ENCODE data around the gene ATP8B4.

GRCh38 chr15:49927189-49927861 lies 191.7 kb downstream of the ATP8B4 start:
- TF ChIP-seq TAF1 (IDR thresholded peaks at IDR 0.05; ENCODE audit: low read depth, low read length): no peak
- TF ChIP-seq POLR2A (IDR thresholded peaks at IDR 0.05; ENCODE audit: low read depth, low read length): no peak
- no peak for TF ChIP-seq POLR2AphosphoS5 (IDR thresholded peaks at IDR 0.05; ENCODE audit: low read depth, low read length)
- no peak for TF ChIP-seq POU2F2 (IDR thresholded peaks at IDR 0.05; ENCODE audit: low read depth, low read length)
- TF ChIP-seq SPI1 (IDR thresholded peaks at IDR 0.05; ENCODE audit: low read depth, low read length): no peak
